GM19193 (cell line): ENCODE measurements around the gene IL7R.

Experiments
- POLR2A ChIP-seq: IDR thresholded peaks from 4 replicates; pipeline ENCODE4 v1.6.1; 2011; ENCODE audit not compliant: insufficient read depth, insufficient read length; ENCODE audit errors: extremely low read depth

Gene IL7R

GRCh38 chr5:35855187-35855586, 1.5 kb upstream of the IL7R start:
- TF ChIP-seq POLR2A: no peak

GRCh38 chr5:35857606-35858205, 1.0 kb downstream of the IL7R start:
- TF ChIP-seq POLR2A: no peak

GRCh38 chr5:35859101-35859661, 2.5 kb downstream of the IL7R start:
- TF ChIP-seq POLR2A: no peak

- no peak for TF ChIP-seq POLR2A
These were observed 4.0 kb downstream of the IL7R start for GRCh38 chr5:35860686-35861085.

- TF ChIP-seq POLR2A: no peak
These were observed 5.0 kb downstream of the IL7R start for GRCh38 chr5:35861718-35862117.

GRCh38 chr5:35862126-35862525, 5.4 kb downstream of the IL7R start:
- no peak for TF ChIP-seq POLR2A

GRCh38 chr5:35863159-35863558, 6.5 kb downstream of the IL7R start:
- TF ChIP-seq POLR2A: no peak

- TF ChIP-seq POLR2A: no peak
These were observed 11.3 kb downstream of the IL7R start for GRCh38 chr5:35867998-35868397.

GRCh38 chr5:35869685-35870277, 13.1 kb downstream of the IL7R start:
- no peak for TF ChIP-seq POLR2A

- no peak for TF ChIP-seq POLR2A
These were observed 13.9 kb downstream of the IL7R start for GRCh38 chr5:35870605-35871004.

- no peak for TF ChIP-seq POLR2A
These were observed 19.8 kb downstream of the IL7R start for GRCh38 chr5:35876454-35876853.

GRCh38 chr5:35876922-35877321, 20.2 kb downstream of the IL7R start:
- TF ChIP-seq POLR2A: no peak

GRCh38 chr5:35877655-35878054, 21.0 kb downstream of the IL7R start:
- no peak for TF ChIP-seq POLR2A

GRCh38 chr5:35878079-35878478, 21.4 kb downstream of the IL7R start:
- no peak for TF ChIP-seq POLR2A

GRCh38 chr5:35879096-35879495, 22.4 kb downstream of the IL7R start:
- TF ChIP-seq POLR2A: no peak

GRCh38 chr5:35879649-35880048, 23.0 kb downstream of the IL7R start:
- no peak for TF ChIP-seq POLR2A
